HG02610 (cell line): Measurements from ENCODE around the gene IRGQ.
A peak's percentile ranks its signal among the peaks of the same experiment; 100 is the strongest.
"Not testable (repeated sequence)": the region's sequence is repeated elsewhere in the genome, so short reads cannot be mapped to it uniquely, and the experiment has no call there.

ENCODE experiments used
- ATAC-seq: cut with Tn5 transposase; IDR thresholded peaks from one replicate; pipeline ENCODE4 v1.9.1; 2021; ENCODE audit warnings: mild to moderate bottlenecking, moderate library complexity; ENCODE audit not compliant: unreplicated experiment

The IRGQ gene

DNA sequence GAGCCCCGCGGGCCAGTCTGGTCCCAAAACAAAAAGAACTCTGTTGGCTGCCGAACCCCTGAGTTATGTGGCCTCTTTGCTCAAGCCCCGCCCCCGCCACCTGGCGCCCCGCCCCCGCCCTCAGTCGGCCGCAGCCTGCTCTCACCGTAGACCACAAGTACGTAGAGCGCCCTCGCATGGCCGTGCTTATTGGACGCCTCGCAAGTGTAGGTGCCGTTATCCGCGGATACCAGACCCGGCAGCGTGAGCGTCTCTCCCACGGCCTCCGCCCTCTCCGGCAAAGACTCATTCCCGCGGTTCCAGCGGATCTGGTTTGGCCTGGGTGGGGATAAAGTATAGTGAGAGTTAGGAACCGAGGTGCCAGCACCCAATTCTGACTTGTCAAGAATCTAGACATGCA lies 29.0 kb upstream of the IRGQ start:
- no peak for ATAC-seq

DNA sequence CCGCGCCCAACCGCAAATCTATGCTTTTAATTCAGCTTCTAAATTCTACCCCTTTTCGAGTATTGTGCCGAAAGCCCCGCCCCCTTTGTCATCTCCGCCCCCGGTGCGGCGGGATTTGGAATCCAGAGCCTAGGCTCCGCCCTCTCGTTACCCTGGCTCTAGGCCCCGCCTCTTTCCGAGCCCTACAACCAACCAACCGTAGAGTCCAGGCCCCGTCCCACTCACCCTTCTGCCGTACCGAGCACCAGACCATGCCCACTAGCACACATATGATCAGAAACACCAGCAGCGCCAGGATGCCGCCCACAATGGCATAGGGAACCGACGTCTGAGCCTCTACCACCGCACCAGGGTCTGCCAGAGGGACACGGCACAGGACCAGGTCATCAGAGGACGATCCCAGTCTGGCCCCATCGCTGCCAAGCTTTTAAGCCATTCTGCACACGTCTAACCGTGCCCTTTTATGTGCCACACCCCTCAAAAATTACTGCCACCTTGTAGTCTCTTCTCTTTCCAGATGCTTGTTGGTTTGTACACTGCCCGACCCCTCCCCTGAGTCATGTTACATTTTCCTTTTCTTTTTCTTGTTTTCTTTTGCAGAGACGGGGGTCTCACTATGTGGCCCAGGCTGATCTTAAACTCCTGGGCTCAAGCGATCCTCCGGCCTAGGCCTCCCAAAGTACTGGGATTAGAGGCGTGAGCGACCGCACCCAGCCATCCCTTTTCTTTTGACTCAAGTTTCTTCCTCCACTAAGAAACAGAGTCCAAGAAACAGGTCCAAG lies 28.1 kb upstream of the IRGQ start:
- no peak for ATAC-seq

DNA sequence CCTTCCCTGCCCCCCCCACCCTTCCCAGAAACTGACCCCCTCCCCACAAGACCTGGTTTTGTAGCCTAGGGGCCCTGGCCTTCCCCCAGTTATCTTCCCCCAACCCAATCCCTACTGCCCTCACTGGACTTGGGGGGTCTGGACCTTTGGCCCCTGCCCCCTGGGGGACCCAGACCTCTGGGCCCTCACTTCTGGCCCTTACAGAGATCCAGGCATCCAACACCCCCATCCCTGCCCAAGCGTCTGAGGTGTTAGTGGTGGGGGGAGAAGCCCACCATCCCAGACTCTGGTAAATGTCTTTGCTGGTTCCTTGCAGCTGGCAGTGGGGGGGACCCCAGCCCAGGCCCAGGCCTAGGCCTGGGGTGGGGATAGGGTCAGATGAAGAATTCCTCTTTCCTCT lies 27.0 kb upstream of the IRGQ start:
- no peak for ATAC-seq

DNA sequence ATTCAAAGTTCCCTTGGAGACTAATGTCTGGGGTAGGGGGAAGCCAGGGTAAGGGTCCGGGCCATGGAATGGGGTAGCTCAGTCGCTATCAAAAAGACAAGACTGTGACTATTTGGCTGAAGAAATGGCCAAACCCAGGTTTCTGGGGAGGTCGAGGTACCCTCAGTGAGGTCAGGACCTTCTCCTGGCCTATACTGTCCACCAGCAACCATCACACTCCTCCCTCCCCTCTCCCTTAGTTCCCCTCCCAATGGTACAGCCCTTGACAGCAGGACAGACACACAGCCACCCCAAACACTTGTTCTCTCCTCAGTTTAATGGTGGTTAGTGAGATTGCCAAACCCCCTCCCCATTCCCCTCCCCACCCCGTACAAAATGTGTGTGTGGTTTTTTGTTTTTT lies 26.1 kb upstream of the IRGQ start:
- no peak for ATAC-seq

DNA sequence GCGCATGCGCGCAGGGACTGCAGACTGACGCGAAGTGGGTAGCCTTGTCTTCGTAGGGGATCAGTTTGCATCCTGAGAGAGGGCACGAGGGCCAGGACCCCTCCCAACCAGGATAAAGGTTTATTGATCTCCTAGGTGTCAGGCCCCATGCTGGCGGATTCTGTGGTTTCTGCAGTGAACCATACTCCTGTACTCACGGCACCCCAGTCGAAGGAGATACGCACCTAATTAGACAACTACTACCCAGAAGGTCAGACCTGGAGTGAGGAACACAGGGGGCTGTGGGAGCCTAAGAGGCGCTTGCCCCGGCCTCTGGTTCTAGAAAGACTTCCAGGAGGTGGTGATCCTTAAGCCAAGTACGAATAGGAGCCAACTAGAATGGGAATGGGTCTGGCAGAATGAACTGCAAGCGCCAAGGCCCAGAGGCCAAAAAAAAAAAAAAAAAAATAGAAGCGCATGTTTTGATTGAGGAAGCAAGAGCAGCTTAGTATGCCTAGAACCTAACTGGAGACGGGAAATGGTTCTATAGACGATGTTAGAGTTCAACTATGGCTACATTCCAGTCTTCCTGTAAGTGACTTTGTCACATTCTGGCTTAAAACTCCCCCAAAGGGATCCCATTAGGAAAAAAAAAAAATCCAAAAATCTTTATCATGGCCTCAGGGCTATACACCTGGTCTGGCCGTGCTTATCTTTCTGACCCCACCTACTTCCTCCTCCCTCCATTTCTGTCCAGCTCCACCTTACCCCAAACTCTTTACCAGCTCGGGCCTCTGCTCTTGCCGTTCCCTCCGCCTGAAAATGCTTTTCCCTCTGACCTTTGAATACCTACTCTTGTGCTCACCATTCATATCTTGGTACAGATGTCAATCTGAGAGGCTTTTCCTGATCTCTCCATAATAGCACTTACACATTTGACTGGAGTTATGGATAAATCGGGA lies 24.4 kb upstream of the IRGQ start:
- ATAC-seq = no peak

DNA sequence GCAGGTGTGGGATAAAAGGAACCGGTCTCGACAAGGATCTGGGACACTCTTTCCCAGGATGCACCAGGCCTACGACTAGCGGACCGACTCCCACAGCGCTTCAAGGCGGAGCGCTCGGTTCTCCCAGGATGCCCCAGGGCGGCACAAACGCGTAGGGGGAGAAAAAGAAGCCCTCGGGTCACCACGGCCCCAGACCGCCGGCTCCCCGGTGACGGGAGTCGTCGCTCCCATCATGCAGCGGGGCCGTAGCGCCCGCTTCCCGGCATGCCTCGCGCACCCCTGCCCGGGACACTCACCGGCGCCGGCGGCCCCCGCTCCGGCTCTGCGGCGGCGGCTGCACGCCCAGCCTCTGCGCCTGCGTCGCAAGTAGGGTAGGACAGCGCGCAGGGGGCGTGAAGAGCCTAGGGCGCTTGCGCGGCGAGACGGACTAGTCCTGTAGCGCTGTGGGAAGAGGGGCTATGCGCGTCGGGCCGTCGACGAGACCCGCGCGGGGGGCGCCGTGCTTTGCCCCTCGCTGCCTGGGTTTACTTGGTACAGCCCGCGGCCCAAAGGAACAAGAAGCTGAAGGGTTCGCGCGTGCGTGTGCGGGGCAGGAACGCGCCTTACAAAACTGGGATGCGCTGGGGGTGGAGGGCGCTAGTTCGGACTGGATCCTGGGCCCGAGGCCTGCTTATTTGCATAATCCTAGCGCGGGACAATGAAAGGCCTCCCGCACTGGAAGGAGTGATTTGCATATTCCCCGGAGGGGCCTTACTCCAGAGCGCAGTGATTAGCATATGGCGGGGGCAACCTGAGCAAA lies 23.5 kb upstream of the IRGQ start, which contains the start of gene ZNF428:
ZNF428 (minus strand) TSS at position 368 of the 799 bp plus-strand sequence. CDS start 5,325 bp downstream, outside the sequence.
- peak; percentile 68 for ATAC-seq

DNA sequence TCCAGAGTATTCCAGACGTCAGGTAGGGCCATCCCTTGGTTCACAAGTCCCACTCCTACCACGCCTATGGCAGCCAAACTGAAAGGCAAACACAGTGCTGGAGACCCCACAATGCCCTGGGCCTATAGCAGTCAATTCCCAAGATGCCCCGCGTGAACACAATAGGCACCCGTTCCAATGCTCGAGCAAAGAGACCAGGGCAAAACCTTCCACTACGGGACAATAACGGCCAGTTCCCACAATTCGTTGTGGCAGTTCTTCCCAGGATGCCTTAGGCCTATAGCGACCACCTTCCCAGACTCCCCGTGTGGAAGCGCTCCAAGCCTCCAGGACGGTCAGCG lies 23.0 kb upstream of the IRGQ start:
- peak; percentile 19 for ATAC-seq

DNA sequence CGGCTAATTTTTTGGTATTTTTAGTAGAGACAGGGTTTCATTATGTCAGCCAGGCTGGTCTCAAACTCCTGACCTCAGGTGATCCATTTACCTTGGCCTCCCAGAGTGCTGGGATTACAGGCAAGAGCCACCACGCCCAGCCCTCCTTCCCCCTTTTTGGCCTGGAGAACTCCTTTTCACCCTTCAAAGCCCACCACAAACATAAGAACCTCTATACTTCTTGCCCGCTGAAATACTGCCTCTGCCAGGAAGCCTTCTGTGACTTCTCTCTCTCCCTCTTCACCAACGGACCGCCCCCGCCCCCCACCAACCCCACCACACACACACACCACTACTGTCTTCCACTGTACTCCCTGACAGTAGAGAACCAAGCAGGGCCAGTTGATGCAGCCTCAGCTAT lies 21.0 kb upstream of the IRGQ start:
- ATAC-seq = no peak

DNA sequence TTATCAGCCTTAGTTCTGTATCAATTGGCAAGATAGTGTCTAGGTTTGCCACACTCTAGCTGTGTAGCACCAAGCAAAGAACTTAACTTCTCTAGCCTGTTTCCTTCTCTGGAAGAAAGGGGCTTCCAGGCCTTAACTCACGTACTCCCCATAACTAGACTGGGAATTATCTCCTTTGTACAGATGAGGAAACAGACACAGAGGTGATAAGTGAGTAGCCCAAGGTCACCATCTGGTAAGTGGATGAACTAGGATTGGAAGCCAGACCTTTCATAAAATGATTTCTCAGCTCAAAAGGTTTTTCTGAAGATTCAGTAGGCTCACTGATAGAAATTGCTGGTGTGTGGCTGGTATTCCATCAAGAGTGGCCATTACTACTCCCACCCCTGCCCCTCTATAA lies 20.4 kb upstream of the IRGQ start:
- no peak for ATAC-seq

DNA sequence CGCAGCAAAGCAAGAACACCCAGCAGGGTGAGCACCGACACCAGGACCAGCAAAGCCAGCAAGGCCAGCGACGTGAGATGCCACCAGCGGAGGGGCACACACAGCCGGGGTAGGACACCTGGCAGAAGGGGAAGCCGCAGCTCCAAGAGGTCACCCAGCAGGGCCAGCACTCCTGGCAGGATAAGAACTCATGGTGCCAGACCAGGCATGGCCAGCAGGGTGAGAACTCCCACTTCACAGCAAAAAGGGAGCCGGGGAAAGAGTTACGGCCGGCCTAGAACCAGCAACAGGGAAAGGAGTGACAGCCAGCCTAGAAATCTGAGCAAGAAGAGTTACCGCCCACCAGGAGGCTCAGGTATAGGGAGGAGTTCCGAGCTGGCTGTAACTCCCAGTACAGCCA lies 16.4 kb upstream of the IRGQ start:
- ATAC-seq = no peak

DNA sequence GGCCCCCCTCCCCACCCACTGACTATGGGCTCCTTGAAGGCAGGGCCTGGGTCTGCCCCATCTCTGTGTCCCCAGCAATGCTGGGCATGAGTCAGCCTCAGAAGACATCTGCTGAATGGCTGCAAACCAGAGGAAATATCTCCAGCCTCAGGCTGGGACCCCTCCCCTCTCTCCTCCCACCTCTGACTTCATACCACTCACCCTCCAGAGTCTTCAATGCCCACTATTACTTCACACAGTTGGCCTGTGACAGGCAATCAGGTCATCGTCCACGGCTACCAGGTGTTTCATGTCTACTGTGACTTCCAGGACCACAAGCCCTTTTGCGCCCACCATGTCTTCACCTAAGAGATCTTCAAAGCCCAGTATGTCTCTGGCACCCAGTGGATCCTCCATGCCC lies 15.9 kb upstream of the IRGQ start, which contains the start of gene SRRM5:
SRRM5 (plus strand) TSS at position 301 of the 400 bp plus-strand sequence; CDS start at position 335, 34 bp downstream.
- ATAC-seq = no peak

DNA sequence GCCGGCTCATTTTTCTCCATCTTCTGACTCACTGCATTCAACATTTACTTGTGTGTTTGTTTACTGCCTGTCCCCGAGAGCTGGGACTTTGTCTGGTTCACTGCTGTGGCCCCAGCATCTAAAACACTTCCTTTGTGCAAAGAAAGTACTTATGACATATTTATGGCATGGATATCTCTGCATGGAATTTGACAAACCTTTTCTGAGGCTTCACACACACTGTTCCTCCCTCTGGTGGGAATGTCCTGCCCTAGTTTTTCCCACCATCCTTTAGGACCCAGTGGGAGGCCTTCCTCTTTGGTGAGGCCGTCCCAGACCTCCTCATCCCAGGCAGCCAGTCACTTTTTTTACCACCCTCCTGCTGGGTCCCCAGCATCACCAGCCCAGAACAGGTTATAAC lies 14.6 kb upstream of the IRGQ start:
- no peak for ATAC-seq

DNA sequence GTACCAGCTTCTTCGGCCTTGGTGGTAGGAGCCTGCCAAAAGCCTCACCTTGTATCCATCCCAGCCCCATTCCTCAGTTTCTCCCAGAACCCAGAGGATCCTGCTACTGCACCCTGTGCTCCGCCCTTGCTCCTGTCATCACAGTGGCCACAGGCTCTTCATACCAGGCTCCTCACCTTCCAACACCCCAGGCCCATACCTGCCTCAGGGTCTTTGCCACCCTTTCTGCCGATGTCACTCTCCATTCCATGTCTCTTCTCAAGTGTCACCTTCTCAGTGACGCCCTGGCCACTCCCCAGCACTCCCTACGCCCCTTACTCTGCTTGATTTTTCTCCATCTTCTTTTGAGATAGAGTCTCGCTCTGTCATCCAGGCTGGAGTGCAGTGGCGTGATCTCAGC lies 13.9 kb upstream of the IRGQ start:
- no peak for ATAC-seq

DNA sequence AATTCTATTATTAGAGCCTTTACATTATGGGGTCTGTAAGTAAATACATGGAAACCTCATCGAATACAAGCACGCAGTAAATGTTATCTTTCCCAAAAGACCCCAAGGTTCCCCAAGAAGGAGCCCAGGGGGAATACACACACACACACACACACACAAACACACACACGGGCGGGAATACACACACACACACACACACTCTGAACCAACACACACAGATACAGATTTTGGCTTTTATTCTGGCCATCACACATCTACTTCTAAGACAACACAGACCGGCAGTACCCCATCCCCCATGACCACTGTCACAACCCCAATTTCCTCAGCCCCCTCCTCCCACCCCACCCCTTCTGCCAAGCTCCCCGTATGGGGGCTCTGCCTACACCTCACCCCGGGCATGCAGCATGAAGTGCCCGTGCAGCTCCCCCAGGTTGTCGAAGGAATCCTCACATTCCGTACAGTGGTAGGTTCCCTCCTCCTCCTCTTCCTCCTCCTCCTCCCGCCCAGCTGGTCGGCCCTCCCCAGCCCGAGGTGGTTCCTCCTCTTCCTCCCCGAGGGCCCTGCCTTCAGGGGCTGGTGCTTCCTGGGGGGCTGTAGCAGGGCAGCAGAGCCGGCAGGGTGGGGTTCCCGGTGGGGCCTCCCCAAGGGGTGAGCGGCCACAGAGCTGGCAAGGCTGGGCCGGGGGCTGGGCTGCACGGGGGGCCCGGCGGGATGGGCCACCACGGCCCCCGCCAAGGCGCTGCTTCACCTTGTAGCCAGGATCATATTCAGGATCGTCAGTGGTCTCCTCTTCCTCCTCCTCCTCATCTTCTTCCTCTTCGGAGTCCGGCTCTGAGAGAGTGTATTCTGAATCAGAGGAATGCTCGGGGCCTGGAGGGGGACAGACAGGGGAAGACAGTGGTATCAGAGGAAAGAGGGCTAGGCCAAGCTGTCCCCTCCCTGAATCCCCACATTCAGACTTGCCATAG lies 11.6 kb upstream of the IRGQ start:
- no peak for ATAC-seq

DNA sequence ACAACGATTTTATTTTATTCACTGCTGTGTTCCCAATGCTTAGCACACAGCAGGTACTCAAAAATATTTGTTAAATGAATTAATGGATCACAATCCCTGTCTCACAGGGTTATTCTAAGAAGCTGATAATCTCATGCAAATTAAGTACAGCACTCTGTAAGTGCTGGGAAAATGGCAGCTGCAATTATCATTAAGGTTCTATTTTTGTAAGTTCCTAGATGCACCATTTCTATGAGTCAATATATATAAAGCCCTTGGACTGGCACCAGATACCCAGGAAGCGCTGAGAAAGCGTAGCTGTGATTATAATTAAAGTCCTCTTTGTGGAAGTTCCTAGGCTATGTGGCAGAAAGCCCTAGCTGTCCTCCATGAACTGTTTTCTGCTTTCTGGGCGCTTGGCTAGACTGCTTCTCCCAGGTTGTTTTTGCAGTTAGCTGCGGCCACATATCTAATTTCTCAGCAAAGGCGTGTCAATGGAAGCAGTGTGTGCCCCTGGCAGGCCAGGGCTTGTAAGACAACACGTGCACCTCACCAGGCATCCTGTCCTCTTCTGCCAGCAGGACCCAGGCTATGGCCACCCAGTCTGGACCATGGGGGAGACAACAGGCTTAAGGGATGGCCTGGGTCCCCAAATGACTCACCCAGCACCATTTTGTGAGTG lies 10.8 kb upstream of the IRGQ start:
- ATAC-seq = no peak

DNA sequence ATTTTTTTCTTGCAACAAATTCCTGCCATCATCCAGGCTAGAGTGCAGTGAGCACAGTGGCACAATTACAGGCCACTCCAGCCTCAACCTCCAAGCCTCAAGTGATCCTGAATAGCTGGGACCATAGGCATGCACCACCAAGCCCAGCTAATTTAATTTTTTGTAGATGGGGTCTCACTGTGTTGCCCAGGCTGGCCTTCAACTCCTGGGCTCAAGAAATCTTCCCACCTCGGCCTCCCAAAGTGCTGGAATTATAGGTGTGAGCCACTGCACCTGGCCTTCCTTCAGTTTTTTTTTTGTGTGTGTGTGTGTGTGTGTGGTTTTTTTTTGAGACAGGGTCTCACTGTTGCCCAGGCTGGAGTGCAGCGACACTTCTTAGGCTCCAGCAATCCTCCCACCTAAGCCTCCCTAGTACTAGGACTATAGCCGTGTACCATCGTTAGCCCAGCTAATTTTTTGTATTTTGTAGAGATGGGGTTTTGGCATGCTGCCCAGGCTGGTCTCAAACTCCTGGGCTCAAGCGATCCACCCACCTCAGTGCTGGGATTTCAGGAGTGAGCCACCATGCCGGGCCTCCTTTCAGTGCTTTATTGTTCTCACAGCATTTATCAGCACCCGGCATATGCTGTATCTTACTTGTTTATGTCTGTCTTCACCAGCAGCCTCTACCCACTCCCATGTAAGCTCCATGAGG lies 10.1 kb upstream of the IRGQ start:
- ATAC-seq = no peak

DNA sequence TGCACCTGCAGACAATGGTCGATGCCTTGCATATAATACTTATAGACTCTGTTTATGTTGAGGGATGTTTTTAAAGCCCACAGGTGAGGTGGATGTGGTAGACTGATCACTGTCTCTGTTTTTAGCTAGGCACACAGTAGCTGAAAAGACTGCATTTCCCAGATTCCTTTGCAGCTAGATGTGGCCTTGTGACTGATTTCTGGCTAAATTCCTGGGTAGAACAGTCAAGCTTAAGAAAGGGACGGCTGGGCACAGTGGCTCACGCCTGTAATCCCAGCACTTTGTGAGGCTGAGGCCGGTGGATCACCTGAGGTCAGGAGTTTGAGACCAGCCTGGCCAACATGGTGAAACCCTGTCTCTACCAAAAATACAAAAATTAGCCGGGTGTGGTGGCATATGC lies 4.4 kb upstream of the IRGQ start:
- ATAC-seq = not testable (repeated sequence)

DNA sequence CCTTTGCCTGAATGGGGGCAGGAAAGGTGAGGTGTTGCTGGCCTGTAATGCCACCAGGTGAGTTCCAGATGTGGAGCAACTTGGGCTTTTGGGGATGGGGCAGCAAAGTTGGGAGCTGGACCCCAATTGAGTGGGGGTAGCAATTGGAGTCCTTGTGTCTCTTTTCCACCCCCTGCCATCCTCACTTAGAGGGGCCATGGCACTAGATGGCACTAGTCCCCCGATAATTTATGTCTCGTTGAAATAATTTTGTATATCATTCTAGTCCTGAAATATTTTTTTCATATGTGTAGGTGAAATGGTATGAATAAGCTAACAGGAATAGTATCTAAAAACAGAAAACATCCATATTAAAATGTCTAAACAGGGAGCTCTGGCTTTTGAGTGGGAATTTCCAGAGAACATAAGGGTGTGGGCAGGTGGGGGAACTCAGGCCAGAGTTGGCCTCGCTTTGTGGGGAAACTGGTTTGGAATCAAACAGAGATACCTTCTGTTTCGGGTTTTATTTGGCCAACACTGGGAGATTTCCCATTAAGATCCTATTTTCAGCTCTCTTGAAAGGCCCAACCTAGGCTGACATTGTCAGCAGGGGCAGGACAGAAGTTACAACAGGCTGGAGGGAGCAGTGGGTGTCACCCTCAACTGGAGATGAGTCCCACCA lies 3.8 kb upstream of the IRGQ start:
- ATAC-seq = no peak
